HG02610 (cell line): ENCODE measurements around the gene UBE2I.

Experiments
- ATAC-seq: cut with Tn5 transposase; IDR thresholded peaks from one replicate; pipeline ENCODE4 v1.9.1; 2021; ENCODE audit warnings: mild to moderate bottlenecking, moderate library complexity; ENCODE audit not compliant: unreplicated experiment

Gene UBE2I

GRCh38 chr16:1355591-1355990 is 46.2 kb downstream of the UBE2I start:
- ATAC-seq: no peak

- no peak for ATAC-seq
Measured at GRCh38 chr16:1356061-1356900, 46.8 kb downstream of the UBE2I start.

GRCh38 chr16:1357906-1358566 is 48.6 kb downstream of the UBE2I start:
- no peak for ATAC-seq

GRCh38 chr16:1361685-1362360 is 52.4 kb downstream of the UBE2I start:
- ATAC-seq: no peak

GRCh38 chr16:1362807-1363206 is 53.4 kb downstream of the UBE2I start:
- no peak for ATAC-seq

- no peak for ATAC-seq
Measured at GRCh38 chr16:1363501-1364041, 54.1 kb downstream of the UBE2I start.

- no peak for ATAC-seq
Measured at GRCh38 chr16:1364510-1364909, 55.1 kb downstream of the UBE2I start.

GRCh38 chr16:1366060-1366711 is 56.8 kb downstream of the UBE2I start:
- ATAC-seq: no peak

GRCh38 chr16:1366712-1367299 is 57.4 kb downstream of the UBE2I start:
- ATAC-seq: no peak

- no peak for ATAC-seq
Measured at GRCh38 chr16:1367486-1368174, 58.2 kb downstream of the UBE2I start.

- ATAC-seq: no peak
Measured at GRCh38 chr16:1371054-1371978, 61.9 kb downstream of the UBE2I start.

- no peak for ATAC-seq
Measured at GRCh38 chr16:1372292-1372950, 63.0 kb downstream of the UBE2I start.

GRCh38 chr16:1374418-1375297 is 65.2 kb downstream of the UBE2I start:
- no peak for ATAC-seq

GRCh38 chr16:1375298-1375640 is 65.8 kb downstream of the UBE2I start:
- ATAC-seq: no peak

GRCh38 chr16:1375741-1376410 is 66.4 kb downstream of the UBE2I start:
- ATAC-seq: no peak
